ENCODE data around the gene XG. TPM values are rescaled to one million over a fixed set of nuclear protein-coding genes. Genes with fewer than 3 reads are reported as not detected.
"Not testable (repeated sequence)": the region's sequence is repeated elsewhere in the genome, so short reads cannot be mapped to it uniquely, and the experiment has no call there.

Gene XG
- total and polyA plus RNA-seq, 5 donors = 0.43 to 1.6 (median 1.0) TPM

DNA sequence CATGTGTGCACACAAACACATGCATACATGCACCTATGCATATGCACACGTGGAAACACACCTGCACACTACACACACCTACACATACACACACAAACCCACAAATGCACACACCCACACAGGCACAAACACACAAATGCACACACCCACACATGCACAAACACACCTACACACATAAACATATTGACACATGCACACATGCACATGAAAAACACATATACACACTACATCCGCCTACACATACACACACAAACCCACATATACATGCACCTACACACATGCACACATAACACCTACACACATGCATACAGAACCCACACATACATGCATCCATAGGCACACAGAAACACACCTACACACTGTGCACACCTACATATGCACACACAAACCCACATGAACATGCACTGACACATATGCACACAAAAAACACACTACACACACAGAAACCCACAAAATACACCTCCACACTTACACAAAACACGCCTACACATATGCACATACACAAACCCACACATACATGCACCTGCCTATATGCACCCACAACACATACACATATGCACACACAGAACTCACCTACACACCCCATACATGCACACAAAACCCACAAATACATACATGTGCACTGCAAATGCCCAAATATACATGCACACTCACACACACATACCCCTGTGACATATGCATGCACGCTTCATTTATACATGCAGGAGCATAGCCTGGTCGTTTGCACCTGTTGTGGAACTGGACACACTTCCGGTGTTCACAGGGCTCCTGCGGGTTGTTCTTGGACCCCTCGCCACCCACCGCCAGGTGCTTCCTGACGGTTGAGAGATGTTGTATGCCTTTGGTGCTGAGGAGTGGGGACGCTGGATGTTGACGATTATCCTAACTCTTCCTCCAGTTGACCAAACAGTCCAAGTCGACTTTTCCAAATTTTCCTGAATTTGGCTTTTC is 38.7 kb upstream of the XG start:
- H3K4me1 ChIP-seq (ENCODE audit: control insufficient read depth, insufficient read depth, low read length) = peaks cover 19% of the 10 kb centered on the region
- H3K27me3 ChIP-seq (ENCODE audit: control insufficient read depth, insufficient read depth) = no peaks in the 10 kb centered on the region
- WGBS = 80% methylated on average over 13 of the region's 13 CpGs
- no peak for DNase-seq
- intact Hi-C loops (cut with DNase I) = no loop called here
- H3K4me3 ChIP-seq (ENCODE audit: low read length) = no peak overlapping the region
- H3K9me3 ChIP-seq (ENCODE audit: control insufficient read depth, low read length) = no peaks in the 10 kb centered on the region
- no peak for ATAC-seq
- H3K27ac ChIP-seq (ENCODE audit: low read length) = no peak overlapping the region

- no peak overlapping the region for H3K4me3 ChIP-seq (ENCODE audit: low read length)
- no peaks in the 10 kb centered on the region for H3K9me3 ChIP-seq (ENCODE audit: control insufficient read depth, low read length)
- ATAC-seq (no peak), DNase-seq (no peak)
- peaks cover 5% of the 10 kb centered on the region for H3K4me1 ChIP-seq (ENCODE audit: control insufficient read depth, insufficient read depth, low read length)
- no peaks in the 10 kb centered on the region for H3K27me3 ChIP-seq (ENCODE audit: control insufficient read depth, insufficient read depth)
- intact Hi-C loops (cut with DNase I) = no loop called here
- H3K27ac ChIP-seq (ENCODE audit: low read length) = no peak overlapping the region
- 79% methylated on average over 6 of the region's 6 CpGs for WGBS
Measured at GRCh38 chrX:2714551-2714950, 37.3 kb upstream of the XG start.

GRCh38 chrX:2715066-2715600 is 36.7 kb upstream of the XG start:
- no peak overlapping the region for H3K27ac ChIP-seq (ENCODE audit: low read length)
- no peaks in the 10 kb centered on the region for H3K27me3 ChIP-seq (ENCODE audit: control insufficient read depth, insufficient read depth)
- ATAC-seq (no peak), DNase-seq (no peak)
- 77% methylated on average over 11 of the region's 11 CpGs for WGBS
- H3K9me3 ChIP-seq (ENCODE audit: control insufficient read depth, low read length) = no peaks in the 10 kb centered on the region
- no peaks in the 10 kb centered on the region for H3K4me1 ChIP-seq (ENCODE audit: control insufficient read depth, insufficient read depth, low read length)
- no peak overlapping the region for H3K4me3 ChIP-seq (ENCODE audit: low read length)
- intact Hi-C loops (cut with DNase I) = no loop called here

- 67% methylated on average over 5 of the region's 5 CpGs for WGBS
- no peak for DNase-seq
- Histone ChIP-seq H3K4me3 (ENCODE audit: low read length) (no peak overlapping the region), H3K9me3 (ENCODE audit: control insufficient read depth, low read length) (no peaks in the 10 kb centered on the region), H3K27ac (ENCODE audit: low read length) (no peak overlapping the region), H3K4me1 (ENCODE audit: control insufficient read depth, insufficient read depth, low read length) (no peaks in the 10 kb centered on the region), H3K27me3 (ENCODE audit: control insufficient read depth, insufficient read depth) (no peaks in the 10 kb centered on the region)
- ATAC-seq = no peak
- intact Hi-C loops (cut with DNase I) = no loop called here
Measured at GRCh38 chrX:2717312-2717711, 34.5 kb upstream of the XG start.

DNA sequence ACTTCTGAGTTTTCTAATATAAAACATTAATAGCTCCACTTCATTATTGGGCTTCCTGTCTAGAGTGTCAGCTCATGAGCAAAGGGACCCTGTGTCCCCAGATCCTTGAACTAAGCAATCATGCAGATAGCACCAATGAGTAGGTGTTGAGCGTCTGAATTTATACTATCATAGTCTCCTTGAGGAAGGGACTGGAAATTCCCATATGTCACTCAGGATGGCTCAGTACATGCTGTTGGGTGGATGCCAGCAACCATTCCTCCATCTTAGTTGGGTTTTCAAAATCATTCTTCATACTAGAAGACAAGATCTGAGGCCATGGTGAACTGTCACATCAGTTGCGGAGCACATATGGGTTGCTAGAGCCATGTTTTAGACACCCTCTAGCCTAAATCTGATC is 33.0 kb upstream of the XG start:
- H3K27ac ChIP-seq (ENCODE audit: low read length) = no peak overlapping the region
- H3K4me1 ChIP-seq (ENCODE audit: control insufficient read depth, insufficient read depth, low read length) = no peaks in the 10 kb centered on the region
- WGBS = 87% methylated on average over 2 of the region's 2 CpGs
- no peaks in the 10 kb centered on the region for H3K9me3 ChIP-seq (ENCODE audit: control insufficient read depth, low read length)
- no peak overlapping the region for H3K4me3 ChIP-seq (ENCODE audit: low read length)
- ATAC-seq = no peak
- intact Hi-C loops (cut with DNase I) = no loop called here
- H3K27me3 ChIP-seq (ENCODE audit: control insufficient read depth, insufficient read depth) = no peaks in the 10 kb centered on the region
- DNase-seq = no peak

GRCh38 chrX:2719774-2720447 is 31.9 kb upstream of the XG start:
- ATAC-seq = no peak
- DNase-seq = no peak
- Histone ChIP-seq H3K4me3 (ENCODE audit: low read length) (no peak overlapping the region), H3K27me3 (ENCODE audit: control insufficient read depth, insufficient read depth) (no peaks in the 10 kb centered on the region), H3K9me3 (ENCODE audit: control insufficient read depth, low read length) (no peaks in the 10 kb centered on the region), H3K27ac (ENCODE audit: low read length) (no peak overlapping the region), H3K4me1 (ENCODE audit: control insufficient read depth, insufficient read depth, low read length) (no peaks in the 10 kb centered on the region)
- WGBS = 97% methylated on average over 10 of the region's 10 CpGs
- intact Hi-C loops (cut with DNase I) = no loop called here

DNA sequence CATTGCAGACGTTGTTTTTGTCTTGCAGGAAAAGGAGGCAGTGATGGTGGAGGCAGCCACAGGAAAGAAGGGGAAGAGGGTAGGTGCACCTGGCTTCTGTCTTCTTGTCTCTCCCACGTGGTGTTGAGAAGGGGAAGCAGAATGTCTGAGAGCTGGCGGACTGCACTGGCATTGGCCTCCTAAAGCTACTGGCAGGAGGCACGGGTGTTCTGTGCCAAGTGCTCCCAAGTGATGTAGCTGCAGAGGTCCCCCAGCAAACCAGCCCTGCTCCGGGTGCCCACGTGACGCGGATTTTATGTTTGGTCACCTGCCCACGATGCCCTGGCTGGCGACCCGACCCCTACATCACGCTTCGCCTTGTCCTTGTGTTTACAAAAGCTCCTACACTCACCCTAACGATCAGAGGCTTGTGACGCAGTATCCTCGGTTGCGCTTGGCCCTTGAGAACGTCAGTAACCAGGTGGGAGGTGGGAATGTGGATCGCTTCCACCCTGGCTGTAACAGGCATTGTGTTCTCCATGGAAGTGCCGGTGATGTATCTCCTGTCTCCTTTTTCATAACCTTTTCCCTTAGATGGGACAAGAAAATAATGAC is 28.5 kb upstream of the XG start:
- intact Hi-C loops (cut with DNase I) = no loop called here
- H3K27ac ChIP-seq (ENCODE audit: low read length) = no peak overlapping the region
- no peaks in the 10 kb centered on the region for H3K27me3 ChIP-seq (ENCODE audit: control insufficient read depth, insufficient read depth)
- no peaks in the 10 kb centered on the region for H3K4me1 ChIP-seq (ENCODE audit: control insufficient read depth, insufficient read depth, low read length)
- no peak for ATAC-seq
- 91% methylated on average over 20 of the region's 20 CpGs for WGBS
- DNase-seq = no peak
- no peaks in the 10 kb centered on the region for H3K9me3 ChIP-seq (ENCODE audit: control insufficient read depth, low read length)
- H3K4me3 ChIP-seq (ENCODE audit: low read length) = no peak overlapping the region

DNA sequence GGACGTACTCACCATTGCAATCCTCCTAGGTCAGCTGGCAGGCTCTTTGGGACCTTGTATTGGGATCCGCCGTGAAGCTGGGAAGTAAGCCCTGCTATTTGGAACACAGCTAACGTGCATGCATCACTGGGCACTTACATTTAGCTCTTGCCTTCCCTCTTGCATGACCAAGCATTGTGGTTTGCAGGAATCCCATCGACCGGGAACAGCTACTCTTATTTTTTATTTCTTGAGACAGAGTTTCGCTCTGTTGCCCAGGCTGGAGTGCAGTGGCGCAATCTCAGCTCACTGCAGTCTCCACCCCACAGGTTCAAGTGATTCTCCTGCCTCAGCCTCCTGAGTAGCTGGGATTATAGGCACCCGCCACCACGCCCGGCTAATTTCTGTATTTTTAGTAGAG is 24.6 kb upstream of the XG start:
- H3K4me3 ChIP-seq (ENCODE audit: low read length); H3K27me3 ChIP-seq (ENCODE audit: control insufficient read depth, insufficient read depth); DNase-seq; H3K9me3 ChIP-seq (ENCODE audit: control insufficient read depth, low read length); H3K27ac ChIP-seq (ENCODE audit: low read length); intact Hi-C loops (cut with DNase I); ATAC-seq; H3K4me1 ChIP-seq (ENCODE audit: control insufficient read depth, insufficient read depth, low read length): not testable (repeated sequence)
- 96% methylated on average over 11 of the region's 11 CpGs for WGBS

DNA sequence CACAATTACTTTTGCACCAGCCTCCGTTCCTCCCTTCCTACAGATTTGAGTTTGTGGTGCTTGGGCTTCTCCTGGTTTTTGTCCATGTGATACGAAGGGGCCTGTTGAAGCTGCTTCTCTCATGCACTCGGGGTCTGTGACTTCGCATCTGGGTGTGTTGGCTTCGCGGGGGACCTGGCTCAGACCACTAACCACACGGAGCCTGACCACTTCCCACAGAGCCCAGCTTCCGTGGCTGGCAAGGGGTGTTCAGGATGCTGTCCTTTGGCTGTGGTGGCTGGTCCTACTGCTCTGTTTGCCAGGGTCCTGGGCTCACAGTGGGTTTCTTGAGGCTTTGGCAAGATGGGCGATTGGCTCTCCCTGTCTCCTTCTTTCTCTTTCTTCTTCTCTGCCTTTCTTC is 19.8 kb upstream of the XG start:
- Histone ChIP-seq H3K27ac (ENCODE audit: low read length) (no peak overlapping the region), H3K27me3 (ENCODE audit: control insufficient read depth, insufficient read depth) (no peaks in the 10 kb centered on the region), H3K4me1 (ENCODE audit: control insufficient read depth, insufficient read depth, low read length) (no peaks in the 10 kb centered on the region), H3K9me3 (ENCODE audit: control insufficient read depth, low read length) (no peaks in the 10 kb centered on the region), H3K4me3 (ENCODE audit: low read length) (no peak overlapping the region)
- 77% methylated on average over 9 of the region's 9 CpGs for WGBS
- DNase-seq = no peak
- intact Hi-C loops (cut with DNase I) = no loop called here
- ATAC-seq = no peak

- Histone ChIP-seq H3K4me1 (ENCODE audit: control insufficient read depth, insufficient read depth, low read length) (no peaks in the 10 kb centered on the region), H3K27ac (ENCODE audit: low read length) (no peak overlapping the region), H3K9me3 (ENCODE audit: control insufficient read depth, low read length) (no peaks in the 10 kb centered on the region), H3K4me3 (ENCODE audit: low read length) (no peak overlapping the region), H3K27me3 (ENCODE audit: control insufficient read depth, insufficient read depth) (no peaks in the 10 kb centered on the region)
- ATAC-seq (no peak), DNase-seq (no peak)
- intact Hi-C loops (cut with DNase I) = no loop called here
Measured at GRCh38 chrX:2732649-2733048, 19.2 kb upstream of the XG start.

DNA sequence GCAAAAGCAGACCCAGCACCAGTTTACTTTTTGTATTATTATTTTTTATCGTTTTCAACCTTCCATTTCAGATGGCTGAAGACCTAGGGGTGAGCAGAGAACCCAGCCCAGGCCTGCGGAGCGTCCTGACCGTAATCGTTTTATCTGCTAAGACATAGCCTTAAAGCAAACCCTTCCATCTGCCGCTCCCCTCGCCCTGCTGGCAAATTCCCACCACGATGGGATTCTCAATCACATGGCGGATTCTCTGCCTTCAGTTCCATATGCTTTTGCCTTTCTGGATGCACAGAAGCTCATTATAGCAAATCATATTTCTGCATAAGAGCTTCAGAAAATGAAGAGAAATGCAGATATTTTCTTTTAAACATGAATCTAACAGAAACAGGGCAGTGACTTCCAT is 18.6 kb upstream of the XG start:
- DNase-seq (no peak), ATAC-seq (no peak)
- no peak overlapping the region for H3K4me3 ChIP-seq (ENCODE audit: low read length)
- no peaks in the 10 kb centered on the region for H3K27me3 ChIP-seq (ENCODE audit: control insufficient read depth, insufficient read depth)
- H3K27ac ChIP-seq (ENCODE audit: low read length) = no peak overlapping the region
- H3K9me3 ChIP-seq (ENCODE audit: control insufficient read depth, low read length) = no peaks in the 10 kb centered on the region
- intact Hi-C loops (cut with DNase I) = no loop called here
- no peaks in the 10 kb centered on the region for H3K4me1 ChIP-seq (ENCODE audit: control insufficient read depth, insufficient read depth, low read length)
- WGBS = 90% methylated on average over 9 of the region's 9 CpGs

Measured in right cardiac atrium (tissue), 5 donors.